OCI-LY3 (cell line): ENCODE results near the gene CAMK1D.
"Not testable (repeated sequence)": the region's sequence is repeated elsewhere in the genome, so short reads cannot be mapped to it uniquely, and the experiment has no call there.

Source experiments
- H2AFZ ChIP-seq: fragments of 200-600, 300-600 bp; shearing (Covaris generic); 2 replicates; pipeline ENCODE4 v1.6.0; 2014; ENCODE audit warnings: antibody characterized with exemption, low read depth, low read length
- H3K27ac ChIP-seq: fragments of 200-600, 300-600 bp; sonication (generic); 2 replicates; pipeline ENCODE4 v1.5.1; 2014; ENCODE audit warnings: mild to moderate bottlenecking, low read length, moderate library complexity, mixed read lengths
- H3K27me3 ChIP-seq: fragments of 200-600, 300-600 bp; sonication (generic); 2 replicates; pipeline ENCODE4 v1.6.1; 2014; ENCODE audit warnings: low read depth, low read length, mixed read lengths
- H3K36me3 ChIP-seq: fragments of 200-600, 300-600 bp; sonication (generic); replicated peaks from 2 replicates; pipeline ENCODE3; 2014; ENCODE audit warnings: low read depth, low read length, mixed read lengths
- H3K4me1 ChIP-seq: fragments of 300-600, 200-600 bp; sonication (generic); 2 replicates; pipeline ENCODE4 v1.6.1; 2014; ENCODE audit warnings: low read length, mixed read lengths
- H3K4me2 ChIP-seq: fragments of 200-600, 300-600 bp; sonication (generic); 2 replicates; pipeline ENCODE4 v1.6.1; 2014; ENCODE audit warnings: low read length, mixed read lengths
- H3K4me3 ChIP-seq: fragments of 300-600, 200-600 bp; sonication (generic); 2 replicates; pipeline ENCODE4 v1.5.1; 2014; ENCODE audit warnings: antibody characterized with exemption, mild to moderate bottlenecking, low read length, moderate library complexity
- H3K79me2 ChIP-seq: fragments of 300-600, 200-600 bp; shearing (Covaris generic); 2 replicates; pipeline ENCODE4 v1.6.1; 2014; ENCODE audit warnings: mild to moderate bottlenecking, low read length, mixed read lengths
- H3K9ac ChIP-seq: fragments of 300-600, 200-600 bp; shearing (Covaris generic); 2 replicates; pipeline ENCODE4 v1.6.0; 2014; ENCODE audit warnings: mild to moderate bottlenecking, low read length, moderate library complexity
- H3K9me3 ChIP-seq: fragments of 200-600, 300-600 bp; shearing (Covaris generic); 2 replicates; pipeline ENCODE4 v1.6.1; 2014; ENCODE audit warnings: low read length, mixed read lengths; ENCODE audit not compliant: insufficient read depth
- H4K20me1 ChIP-seq: fragments of 200-600, 300-600 bp; sonication (generic); 2 replicates; pipeline ENCODE4 v1.6.1; 2016; ENCODE audit warnings: low read length, mixed read lengths; ENCODE audit not compliant: insufficient read depth
- CTCF ChIP-seq: fragments of 200-600, 300-600 bp; sonication (generic); IDR thresholded peaks from 2 replicates; pipeline ENCODE4 v1.5.1; 2014; ENCODE audit warnings: antibody characterized with exemption, low read length, low read depth
- EZH2phosphoT487 ChIP-seq: fragments of 200-600 bp; shearing (Covaris generic); IDR thresholded peaks from 2 replicates; pipeline ENCODE4 v1.6.1; 2018; ENCODE audit warnings: antibody characterized with exemption, mixed run types, low read depth

CAMK1D gene

GRCh38 chr10:12540341-12540781, 191.0 kb downstream of the CAMK1D start:
- Histone ChIP-seq H4K20me1 (peaks cover 50% of the 10 kb centered on the region), H3K9ac (no peak overlapping the region), H3K27me3 (no peaks in the 10 kb centered on the region), H3K79me2 (peaks cover 34% of the 10 kb centered on the region), H3K9me3 (no peaks in the 10 kb centered on the region), H3K4me1 (no peaks in the 10 kb centered on the region), H3K4me2 (no peak overlapping the region), H3K4me3 (no peak overlapping the region), H3K27ac (no peak overlapping the region), H2AFZ (no peak overlapping the region), H3K36me3 (no peaks in the 10 kb centered on the region)
- TF ChIP-seq EZH2phosphoT487: no peak

GRCh38 chr10:12541446-12542067, 192.2 kb downstream of the CAMK1D start:
- Histone ChIP-seq H3K79me2 (peaks cover 34% of the 10 kb centered on the region), H3K4me3 (no peak overlapping the region), H4K20me1 (peaks cover 48% of the 10 kb centered on the region), H3K9me3 (no peaks in the 10 kb centered on the region), H3K36me3 (no peaks in the 10 kb centered on the region), H2AFZ (no peak overlapping the region), H3K4me1 (no peaks in the 10 kb centered on the region), H3K27me3 (no peaks in the 10 kb centered on the region), H3K9ac (no peak overlapping the region), H3K4me2 (no peak overlapping the region), H3K27ac (no peak overlapping the region)
- TF ChIP-seq EZH2phosphoT487 (no peak), CTCF (no peak)

- Histone ChIP-seq H3K9ac (no peak overlapping the region), H3K79me2 (peaks cover 32% of the 10 kb centered on the region), H3K4me3 (no peak overlapping the region), H3K4me1 (no peaks in the 10 kb centered on the region), H3K27me3 (no peaks in the 10 kb centered on the region), H3K4me2 (no peak overlapping the region), H3K9me3 (no peaks in the 10 kb centered on the region), H2AFZ (no peak overlapping the region), H3K27ac (no peak overlapping the region), H3K36me3 (no peaks in the 10 kb centered on the region), H4K20me1 (peaks cover 44% of the 10 kb centered on the region)
- TF ChIP-seq EZH2phosphoT487: no peak
- TF ChIP-seq CTCF: no peak
Observed at GRCh38 chr10:12542133-12542670, 192.9 kb downstream of the CAMK1D start.

GRCh38 chr10:12543589-12543988, 194.2 kb downstream of the CAMK1D start:
- Histone ChIP-seq H3K4me3 (no peak overlapping the region), H3K36me3 (no peaks in the 10 kb centered on the region)

GRCh38 chr10:12546160-12546802, 196.9 kb downstream of the CAMK1D start:
- not testable (repeated sequence) for H3K4me1 ChIP-seq, H3K36me3 ChIP-seq, H3K9ac ChIP-seq, H3K27ac ChIP-seq, H3K27me3 ChIP-seq, H3K4me2 ChIP-seq, H2AFZ ChIP-seq, H3K4me3 ChIP-seq, H3K9me3 ChIP-seq
- peaks cover 48% of the 10 kb centered on the region for H4K20me1 ChIP-seq
- peaks cover 30% of the 10 kb centered on the region for H3K79me2 ChIP-seq

More at GRCh38 chr10:12543589-12543988, 194.2 kb downstream of the CAMK1D start:
- Histone ChIP-seq H3K4me2 (no peak overlapping the region), H4K20me1 (peaks cover 42% of the 10 kb centered on the region), H3K9ac (no peak overlapping the region), H2AFZ (no peak overlapping the region), H3K27me3 (no peaks in the 10 kb centered on the region), H3K9me3 (no peaks in the 10 kb centered on the region), H3K79me2 (peaks cover 24% of the 10 kb centered on the region), H3K27ac (no peak overlapping the region), H3K4me1 (no peaks in the 10 kb centered on the region)
- no peak for TF ChIP-seq CTCF
- TF ChIP-seq EZH2phosphoT487: no peak
